GM18868 (cell line): Measurements from ENCODE around the gene EPPIN.
"Not testable (repeated sequence)": the region's sequence is repeated elsewhere in the genome, so short reads cannot be mapped to it uniquely, and the experiment has no call there.

Experiments used
- ATAC-seq: cut with Tn5 transposase; IDR thresholded peaks from one replicate; pipeline ENCODE4 v1.9.1; 2021; ENCODE audit warnings: mild to moderate bottlenecking, moderate library complexity; ENCODE audit not compliant: unreplicated experiment

EPPIN gene

DNA sequence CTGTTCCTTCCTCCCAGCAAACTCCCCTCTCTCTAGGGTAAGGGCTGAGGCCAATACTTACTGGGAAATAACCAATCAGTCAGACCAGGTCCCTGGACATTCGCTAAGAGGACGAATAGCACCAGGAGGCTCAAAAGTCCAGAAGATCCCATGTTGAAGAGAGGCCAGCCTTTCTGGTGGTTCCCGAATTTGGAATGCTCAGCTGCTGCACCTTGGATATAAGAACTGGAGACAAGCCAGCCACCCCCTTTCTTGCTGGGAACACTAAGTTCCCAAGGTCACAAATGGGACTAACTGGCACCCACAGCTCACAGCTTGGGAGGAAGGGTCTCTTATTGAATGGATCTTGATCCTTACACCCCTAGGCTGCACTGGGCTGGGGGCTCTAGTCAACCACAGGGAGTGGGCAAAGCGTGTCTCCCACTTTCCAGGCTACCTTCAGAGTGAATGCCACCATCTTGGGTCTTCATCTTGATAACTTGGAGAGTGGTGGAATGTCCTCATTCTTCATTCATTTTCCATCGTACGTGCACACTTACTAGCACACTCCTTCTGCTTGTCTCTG, at the start of gene EPPIN:
Gene EPPIN (minus strand): TSS at position 196 of the 565 bp plus-strand sequence. CDS start 44 bp downstream, at position 152.
- no peak for ATAC-seq

DNA sequence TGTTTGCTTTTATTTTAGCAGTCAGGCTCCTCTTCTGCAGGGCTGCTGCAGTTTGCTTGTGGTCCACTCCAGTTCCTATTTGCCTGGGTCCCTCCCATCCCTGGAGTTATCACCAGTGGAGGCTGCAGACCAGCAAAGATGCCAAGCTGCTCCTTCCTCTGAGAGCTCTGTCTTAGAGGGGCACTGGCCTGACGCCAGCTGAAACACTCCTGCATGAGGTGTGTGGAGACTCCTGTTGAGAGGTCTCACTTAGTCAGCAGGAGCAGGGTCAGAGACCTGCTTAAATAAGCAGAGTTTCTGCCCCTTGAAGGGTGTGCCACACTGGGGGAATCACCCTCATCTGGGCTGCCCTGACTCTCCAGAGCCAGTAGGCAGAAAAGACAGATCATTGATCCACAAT, 48.0 kb upstream of the EPPIN start:
- no peak for ATAC-seq

DNA sequence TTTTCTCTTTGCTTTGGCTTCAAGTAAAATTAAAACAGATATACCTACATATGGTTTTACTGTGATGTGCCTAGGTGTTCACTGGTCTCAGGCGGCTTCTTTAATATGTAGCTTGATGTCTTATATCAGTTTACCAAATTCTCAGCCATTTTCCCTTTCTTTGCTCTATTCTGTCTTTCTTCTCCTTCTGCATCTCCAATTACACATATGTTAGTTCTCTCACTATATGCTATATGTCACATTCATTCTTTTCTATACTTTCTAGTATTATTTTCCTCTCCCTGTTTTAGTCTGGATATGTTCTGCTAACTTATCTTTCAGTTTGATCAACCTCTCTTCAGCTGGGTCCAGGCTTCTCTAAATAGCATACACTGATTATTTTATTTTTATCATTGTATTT, 46.3 kb upstream of the EPPIN start:
- no peak for ATAC-seq

DNA sequence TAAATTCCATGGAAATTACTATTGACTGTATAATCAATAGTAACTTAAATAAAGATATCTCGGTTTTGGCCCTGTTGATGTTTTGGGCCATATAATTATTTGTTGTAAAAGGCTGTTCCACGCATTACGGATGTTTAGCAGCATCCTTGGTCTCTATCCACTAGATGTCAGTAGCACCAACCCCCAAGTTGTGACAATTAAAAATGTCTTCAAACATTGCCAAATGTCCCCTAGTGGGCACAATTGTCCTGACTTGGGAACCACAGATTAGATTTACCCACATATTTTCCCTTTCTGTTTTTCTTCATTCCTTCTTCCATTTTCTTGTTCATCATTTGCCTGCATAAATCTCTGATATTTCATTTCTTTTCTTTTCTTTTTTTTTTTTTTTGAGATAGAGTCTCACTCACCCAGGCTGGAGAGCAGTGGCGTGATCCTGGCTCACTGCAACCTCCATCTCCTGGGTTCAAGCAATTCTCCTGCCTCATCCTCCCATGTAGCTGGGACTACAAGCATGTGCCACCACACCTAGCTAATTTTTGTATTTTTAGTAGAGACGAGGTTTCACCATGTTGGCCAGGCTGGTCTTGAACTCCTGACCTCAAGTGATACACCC, 45.5 kb upstream of the EPPIN start:
- no peak for ATAC-seq

DNA sequence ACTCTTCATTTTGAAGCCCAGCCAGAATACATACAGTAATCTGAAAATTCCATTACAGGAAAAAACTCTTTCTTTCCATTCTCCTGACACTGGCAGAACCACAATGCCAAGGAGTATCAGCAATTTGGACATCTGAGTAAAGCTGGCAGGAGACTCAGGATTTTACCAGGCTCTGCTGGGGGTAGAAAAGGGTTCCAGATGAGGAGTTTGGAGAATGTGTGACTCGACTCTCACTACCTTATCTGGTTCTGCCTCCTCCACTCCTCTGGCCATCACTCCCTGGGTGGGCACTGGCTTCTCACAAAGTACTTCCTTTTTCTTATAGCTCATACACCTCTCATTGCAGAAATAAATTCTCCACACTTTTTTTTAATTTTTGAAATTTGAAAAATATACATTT, 42.5 kb upstream of the EPPIN start:
- ATAC-seq, result no peak

DNA sequence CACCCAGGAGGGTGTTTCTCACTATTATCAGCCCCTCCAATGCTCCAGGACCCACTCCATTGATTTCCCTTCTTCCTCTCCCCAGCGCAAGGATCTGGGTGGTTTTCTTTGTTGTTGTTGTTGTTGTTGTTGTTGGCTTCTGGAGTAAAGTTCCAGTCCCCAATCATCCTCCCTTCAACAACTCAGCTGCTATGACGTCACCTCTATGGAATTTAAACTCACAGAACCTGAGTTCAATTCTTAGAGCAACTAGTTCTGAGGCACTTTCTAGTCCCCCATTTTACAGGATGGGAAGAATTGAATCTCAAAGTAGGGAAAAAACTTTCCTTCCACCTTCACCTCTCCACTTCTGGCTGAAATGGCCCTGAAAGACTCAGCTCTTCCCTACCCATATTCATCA, 41.6 kb upstream of the EPPIN start:
- no peak for ATAC-seq

DNA sequence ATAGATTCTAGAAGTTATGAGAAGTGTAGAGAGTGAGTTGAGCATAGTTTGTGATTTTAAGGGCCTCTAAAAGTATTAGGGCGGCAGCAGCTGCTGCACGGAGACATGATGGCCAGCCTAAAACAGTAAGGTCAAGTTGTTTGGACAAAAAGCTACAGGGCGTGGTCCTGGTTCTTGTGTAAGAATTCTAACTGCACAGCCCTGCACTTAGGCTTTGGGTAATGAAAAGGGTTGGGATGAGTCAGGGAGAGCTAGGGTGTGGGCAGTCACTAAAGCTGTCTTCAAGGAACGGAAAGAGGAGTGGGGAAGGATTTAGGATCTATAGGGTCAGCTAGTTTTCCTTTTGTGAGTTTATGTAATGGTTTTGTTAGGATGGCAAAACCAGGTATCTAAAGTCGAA, 38.8 kb upstream of the EPPIN start:
- ATAC-seq, result not testable (repeated sequence)

DNA sequence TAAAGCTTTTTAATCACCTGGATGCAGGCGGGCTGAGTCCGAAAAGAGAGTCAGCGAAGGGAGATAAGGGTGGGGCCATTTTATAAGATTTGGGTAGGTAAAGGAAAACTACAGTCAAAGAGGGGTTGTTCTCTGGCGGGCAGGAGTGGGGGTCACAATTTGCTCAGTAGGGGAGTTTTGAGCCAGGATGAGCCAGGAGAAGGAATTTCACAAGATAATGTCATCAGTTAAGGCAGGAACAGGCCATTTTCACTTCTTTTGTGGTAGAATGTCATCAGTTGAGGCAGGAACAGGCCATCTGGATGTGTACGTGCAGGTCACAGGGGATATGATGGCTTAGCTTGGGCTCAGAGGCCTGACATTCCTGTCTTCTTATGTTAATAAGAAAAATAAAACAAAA, 37.1 kb upstream of the EPPIN start:
- ATAC-seq, result not testable (repeated sequence)

DNA sequence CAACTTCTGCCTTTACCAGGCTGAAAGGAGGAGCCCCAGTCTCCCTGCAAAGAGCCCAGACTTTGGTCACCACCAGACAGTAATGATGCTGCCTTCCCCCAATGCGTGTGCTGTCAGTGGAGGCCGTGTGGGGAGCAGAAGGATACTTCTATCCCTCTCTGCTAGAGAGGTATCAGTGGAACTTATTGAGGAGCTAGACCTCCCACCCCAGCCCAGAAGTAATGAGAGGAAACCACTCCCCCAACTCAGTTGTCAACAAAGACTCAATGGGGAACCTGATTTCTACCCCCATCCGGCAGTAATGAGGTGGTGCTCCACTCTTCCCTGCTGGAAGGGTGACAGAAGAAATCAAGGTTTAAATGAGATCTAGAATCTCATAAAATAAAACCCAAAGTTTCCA, 36.3 kb upstream of the EPPIN start:
- no peak for ATAC-seq

DNA sequence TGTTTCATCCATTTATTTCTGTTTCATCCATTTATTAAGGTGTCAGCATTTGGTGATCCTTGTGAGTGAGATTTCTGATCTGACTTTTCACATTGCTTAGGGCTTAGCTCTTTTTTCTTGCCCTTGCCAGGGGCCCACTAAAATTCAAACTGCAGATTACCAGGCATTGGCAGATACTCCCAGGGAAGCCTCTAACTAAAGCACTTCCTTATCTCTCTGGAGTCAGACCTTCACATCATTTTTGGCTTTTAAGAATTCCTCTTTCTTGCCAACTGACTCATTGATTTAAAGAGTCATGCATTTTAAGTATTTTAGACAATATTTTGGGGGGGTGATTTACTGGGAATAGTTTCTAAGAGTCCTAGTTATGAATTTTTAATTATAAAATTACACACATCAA, 34.5 kb upstream of the EPPIN start:
- no peak for ATAC-seq

DNA sequence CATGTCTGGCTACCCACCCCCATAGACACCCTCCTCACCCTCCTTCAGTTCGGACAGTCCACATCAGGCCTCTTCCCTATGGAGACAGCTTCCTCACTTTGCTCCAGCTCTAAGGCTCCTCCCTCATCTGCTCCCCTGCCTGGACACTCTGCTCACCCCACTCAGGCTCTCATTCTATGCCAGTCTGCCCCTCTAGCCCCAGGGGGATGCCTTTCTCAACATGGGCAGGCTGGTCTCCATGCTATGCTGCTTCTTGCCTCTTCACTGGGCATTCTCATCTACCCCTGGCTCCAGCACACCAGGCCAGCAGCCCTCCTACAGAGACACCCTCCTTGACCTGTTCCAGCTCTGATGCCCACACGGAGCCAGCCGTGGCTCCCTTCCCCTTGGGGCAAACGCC, 32.0 kb upstream of the EPPIN start, which contains the start of gene WFDC8:
Gene WFDC8 (minus strand): TSS at position 101 of the 400 bp plus-strand sequence. CDS start 37 bp downstream, at position 64.
- ATAC-seq, result no peak

DNA sequence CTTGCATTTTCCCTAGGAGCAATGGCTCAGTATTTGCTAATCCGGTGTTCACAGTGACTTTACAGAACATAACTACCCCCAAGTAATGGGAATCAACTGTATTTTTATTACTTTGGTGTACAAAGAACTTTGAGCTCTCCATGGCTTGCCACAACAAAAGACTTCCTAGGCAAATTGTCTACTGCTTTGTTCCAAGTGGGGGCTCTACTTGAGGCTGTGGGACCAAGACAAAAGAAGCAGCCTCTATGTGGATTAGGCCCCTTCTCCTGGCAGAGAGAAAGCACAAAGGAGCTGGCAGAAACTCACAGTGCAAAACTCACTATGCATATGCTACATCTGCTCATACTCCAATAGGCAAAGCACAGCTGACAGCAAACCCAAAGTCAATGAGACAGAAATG, 31.0 kb upstream of the EPPIN start:
- no peak for ATAC-seq

DNA sequence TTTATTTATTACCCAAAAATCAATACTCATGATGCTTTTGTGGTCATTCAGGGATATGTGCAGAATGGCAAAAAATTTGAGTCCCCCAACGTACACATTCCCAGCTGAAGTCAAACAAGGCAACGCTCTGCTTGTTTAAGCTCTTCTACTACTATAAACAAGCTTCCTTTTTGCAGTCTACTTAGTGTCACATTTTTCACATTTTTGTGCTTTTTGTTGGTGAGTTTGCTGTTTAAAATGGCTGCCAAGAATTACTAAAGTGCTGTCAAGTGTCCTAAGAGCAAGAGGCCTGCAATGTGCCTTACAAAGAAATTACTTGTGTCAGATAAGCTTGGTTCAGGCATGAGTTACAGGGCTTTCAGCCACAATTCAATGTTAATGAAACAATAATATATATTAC, 29.8 kb upstream of the EPPIN start:
- no peak for ATAC-seq

DNA sequence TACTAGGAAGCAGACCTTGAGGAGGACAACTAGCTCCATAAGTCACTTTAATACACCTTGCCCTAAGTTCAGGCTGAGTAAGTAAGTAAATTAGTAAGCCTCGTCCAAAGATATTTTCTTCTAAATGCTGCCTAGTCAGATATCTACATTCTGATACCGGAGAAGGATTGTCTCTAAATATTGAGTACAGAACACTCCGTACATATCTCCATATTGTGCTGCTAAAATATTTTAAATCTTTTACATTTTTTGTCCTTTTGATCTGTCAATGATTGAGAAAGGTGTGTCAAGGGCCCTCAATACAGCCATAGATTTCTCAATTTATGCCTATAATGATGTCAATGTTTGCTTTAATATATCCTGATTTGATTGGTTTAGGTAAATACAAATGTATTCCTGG, 28.7 kb upstream of the EPPIN start:
- ATAC-seq, result no peak

DNA sequence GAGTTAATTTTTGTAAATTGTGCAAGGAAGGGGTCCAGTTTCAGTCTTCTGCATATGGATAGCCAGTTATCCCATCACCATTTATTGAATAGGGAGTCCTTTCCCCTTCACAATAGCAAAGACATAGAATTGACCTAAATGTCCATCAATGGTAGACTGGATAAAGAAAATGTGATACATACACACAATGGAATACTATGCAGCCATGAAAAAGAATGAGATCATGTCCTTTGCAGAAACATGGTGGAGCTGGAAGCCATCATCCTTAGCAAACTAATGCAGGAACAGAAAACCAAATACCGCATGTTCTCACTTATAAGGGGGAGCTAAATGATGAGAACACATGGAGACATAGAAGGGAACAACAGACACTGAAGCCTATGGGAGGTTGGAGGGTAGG, 22.4 kb upstream of the EPPIN start:
- not testable (repeated sequence) for ATAC-seq

DNA sequence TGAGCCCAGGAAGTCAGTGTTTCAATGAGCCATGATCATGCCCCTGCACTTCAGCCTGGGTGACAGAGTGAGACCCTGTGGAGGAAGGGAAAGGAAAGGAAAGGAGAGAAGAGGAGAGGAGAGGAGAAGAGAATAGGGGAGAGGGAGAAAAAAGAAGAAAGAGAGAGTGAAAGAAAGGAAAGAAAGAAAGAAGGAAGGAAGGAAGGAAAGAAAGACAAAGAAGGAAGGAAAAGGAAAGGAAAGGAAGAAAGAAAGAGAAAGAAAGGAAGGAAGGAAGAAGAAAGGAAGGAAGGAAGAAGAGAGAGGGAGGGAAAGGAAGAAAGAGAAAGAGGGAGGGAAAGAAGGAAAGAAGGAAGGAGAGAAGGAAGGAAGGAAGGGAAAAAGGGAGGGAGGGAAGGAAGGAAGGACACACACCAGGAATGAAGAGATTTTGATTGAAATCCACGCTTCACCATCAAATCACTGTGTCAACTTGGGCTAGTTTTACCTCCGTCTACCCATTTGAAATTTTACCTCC, 17.6 kb upstream of the EPPIN start:
- ATAC-seq, result no peak

DNA sequence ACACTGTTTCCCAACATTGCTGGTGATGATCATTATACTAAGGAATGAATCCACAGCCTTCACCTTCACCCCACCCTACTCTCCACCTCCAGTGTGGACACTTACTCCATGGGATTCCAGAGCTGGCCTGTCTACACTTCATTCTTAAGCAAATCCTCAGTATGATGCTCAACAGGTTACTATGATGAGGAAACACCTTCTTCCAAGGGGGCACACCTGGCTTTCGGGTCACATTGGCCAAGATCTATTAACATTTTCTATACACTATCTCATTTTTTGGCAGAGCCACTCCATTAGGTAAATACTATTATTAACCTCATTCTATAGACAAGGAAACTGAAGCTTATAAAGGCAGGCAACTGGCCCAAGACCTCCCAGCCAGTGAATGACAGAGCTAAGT, 8.0 kb upstream of the EPPIN start:
- no peak for ATAC-seq

DNA sequence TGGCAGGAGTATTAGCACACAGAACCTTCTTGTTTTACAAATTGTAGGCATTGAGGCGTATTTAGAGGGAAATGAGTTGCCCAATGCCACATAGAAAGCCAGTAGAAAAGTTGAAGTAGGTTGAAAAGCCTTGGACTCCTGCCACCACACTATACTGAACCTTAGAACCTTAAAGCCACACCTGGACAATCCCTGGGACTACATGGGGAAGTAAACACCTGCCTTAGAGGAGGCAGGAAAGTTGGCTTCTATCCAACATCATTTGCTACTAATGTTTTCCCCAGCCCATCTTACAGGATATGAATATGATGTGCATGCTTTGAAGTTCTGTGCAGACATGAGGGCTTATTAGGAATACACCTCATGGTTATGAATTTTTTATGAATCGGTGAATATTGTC, 5.3 kb upstream of the EPPIN start:
- ATAC-seq, result no peak

DNA sequence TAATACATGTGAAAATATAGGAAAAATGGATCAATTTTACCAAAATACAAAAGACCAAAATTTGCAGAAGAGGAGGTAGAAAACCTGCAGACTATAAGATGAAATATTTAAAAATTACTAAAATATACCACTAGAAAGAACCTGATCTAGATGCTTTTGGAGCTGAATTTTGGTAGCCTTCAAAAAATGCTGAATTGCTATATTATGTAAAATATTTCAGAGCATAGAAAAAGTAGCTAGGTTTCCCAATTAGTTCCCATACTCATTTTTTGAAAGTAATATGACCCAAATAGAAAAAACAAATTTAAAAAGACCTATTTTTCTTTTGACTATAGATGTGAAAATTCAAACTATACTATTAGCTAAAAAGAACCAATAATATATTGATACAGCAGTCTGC, 3.6 kb upstream of the EPPIN start:
- ATAC-seq, result no peak

DNA sequence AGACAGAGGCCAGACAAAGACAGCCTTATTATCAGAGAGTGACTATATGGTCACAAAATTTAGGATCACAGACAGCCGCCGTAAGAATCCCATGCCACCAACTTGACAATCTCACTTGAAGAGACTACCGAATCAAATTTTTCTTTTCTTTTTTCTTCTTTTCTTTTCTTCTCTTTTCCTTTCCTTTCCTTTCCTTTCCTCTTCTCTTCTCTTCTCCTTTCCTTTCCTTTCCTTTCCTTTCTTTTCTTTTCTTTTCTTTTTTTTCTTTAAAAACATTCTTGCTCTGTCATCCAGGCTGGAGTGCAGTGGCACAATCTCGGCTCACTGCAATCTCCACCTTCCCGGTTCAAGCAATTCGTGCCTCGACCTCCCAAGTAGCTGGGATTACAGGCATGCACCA, 1.2 kb upstream of the EPPIN start:
- no peak for ATAC-seq

DNA sequence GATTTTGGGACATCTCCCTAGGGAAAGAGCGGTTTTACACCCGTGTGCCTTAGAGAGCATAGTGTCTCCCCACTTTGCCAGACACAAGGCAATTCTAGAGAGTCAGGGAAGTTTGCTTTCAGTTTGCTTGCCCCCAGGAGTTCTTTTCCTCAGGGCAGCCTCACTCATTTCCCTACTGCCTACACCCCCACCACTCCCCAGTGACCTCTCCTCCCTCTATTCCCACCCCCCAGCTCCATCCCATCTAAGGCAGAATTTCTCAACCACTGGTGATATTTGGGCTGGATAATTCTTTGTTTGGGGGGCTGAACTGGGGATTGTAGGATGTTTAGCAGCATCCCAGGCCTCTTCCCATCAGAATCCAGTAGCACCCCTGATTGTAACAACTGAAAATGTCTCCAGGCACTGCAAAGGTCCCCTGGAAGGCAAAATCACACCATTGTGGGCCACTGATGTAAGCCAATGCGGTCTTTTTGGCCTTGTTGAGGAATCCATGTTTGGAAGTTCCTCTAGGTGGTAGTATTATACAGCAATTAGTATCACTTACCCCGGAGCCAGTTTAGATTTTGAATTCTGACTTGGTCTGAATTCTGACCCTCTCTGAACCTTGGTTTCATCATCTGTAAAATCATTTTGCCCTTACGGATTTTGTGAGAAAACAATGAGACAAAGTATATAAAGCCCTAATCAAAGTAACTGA, 1.3 kb downstream of the EPPIN start:
- ATAC-seq, result no peak

DNA sequence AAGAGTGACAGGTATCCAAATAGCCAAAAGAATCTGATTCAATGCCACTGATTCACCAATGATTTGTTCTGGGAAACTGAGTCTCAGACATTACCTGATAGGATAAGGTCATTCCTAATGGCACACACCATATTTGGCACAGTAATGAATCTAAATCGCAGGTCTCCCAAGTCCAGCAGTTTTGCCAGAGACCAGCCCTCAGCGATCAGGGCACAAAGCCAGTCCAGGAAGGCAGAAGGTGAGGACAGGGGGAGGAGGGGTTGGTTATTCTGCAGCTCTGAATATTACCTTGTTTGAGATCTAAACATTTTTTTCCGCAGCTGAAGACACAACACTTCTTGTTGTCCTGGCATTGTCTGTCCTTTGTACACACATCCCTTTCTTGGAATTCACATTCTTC, 1.9 kb downstream of the EPPIN start:
- ATAC-seq, result no peak
